ENCODE measurements around the gene TLX2. TPM values are rescaled to one million over a fixed set of nuclear protein-coding genes. Genes with fewer than 3 reads are reported as not detected.
A peak's percentile ranks its signal among the peaks of the same experiment; 100 is the strongest.

The TLX2 gene
- total and polyA plus RNA-seq, 2 of the 13 experiments (the other 11 are each of a cell fraction or from before 2014, with no cell fraction given) = 0.05 to 0.20 TPM

DNA sequence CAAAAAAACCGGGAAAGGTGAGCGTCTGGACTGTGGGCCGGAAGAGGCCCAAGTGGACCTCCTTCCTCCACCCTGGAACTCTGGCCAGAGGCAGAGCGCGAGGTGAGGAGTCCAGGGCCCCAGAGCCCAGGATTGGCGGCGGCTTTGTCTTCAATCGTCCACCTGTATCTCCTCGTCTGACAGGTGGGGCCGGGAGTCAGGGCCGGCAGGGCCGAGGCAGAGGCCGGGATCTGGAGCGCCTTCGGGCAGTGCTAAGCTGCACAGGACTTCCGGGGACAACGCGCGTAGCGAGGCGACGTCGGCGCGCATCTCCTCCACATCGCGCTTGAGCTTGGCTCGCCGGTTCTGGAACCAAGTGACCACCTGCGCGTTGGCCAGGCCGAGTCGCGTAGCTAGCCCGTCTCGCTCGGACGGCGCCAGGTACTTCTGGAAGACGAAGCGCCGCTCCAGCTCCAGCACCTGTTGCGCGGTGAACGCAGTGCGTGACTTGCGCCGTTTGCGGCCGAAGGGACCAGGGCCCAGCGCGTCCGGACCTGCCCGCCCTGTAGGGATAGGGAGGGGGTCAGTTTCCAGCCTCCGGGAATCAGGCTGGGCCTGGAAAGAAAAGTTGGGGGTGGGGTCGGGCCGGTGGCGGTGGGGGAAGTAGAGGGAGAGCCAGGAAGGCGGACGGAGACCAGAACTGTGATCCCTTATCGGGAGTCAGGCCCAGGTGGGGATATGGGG is 16.3 kb upstream of the TLX2 start (continued):
- TF ChIP-seq, protein P1, sequence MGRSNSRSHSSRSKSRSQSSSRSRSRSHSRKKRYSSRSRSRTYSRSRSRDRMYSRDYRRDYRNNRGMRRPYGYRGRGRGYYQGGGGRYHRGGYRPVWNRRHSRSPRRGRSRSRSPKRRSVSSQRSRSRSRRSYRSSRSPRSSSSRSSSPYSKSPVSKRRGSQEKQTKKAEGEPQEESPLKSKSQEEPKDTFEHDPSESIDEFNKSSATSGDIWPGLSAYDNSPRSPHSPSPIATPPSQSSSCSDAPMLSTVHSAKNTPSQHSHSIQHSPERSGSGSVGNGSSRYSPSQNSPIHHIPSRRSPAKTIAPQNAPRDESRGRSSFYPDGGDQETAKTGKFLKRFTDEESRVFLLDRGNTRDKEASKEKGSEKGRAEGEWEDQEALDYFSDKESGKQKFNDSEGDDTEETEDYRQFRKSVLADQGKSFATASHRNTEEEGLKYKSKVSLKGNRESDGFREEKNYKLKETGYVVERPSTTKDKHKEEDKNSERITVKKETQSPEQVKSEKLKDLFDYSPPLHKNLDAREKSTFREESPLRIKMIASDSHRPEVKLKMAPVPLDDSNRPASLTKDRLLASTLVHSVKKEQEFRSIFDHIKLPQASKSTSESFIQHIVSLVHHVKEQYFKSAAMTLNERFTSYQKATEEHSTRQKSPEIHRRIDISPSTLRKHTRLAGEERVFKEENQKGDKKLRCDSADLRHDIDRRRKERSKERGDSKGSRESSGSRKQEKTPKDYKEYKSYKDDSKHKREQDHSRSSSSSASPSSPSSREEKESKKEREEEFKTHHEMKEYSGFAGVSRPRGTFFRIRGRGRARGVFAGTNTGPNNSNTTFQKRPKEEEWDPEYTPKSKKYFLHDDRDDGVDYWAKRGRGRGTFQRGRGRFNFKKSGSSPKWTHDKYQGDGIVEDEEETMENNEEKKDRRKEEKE (IDR thresholded peaks at IDR 0.05) = no peak
- TF ChIP-seq HOXA7 (CRISPR knock-in tag; IDR thresholded peaks at IDR 0.05) = no peak
- no peak for TF ChIP-seq CBFB (CRISPR knock-in tag; IDR thresholded peaks at IDR 0.05)
- no peak for TF ChIP-seq ZNF292 (CRISPR knock-in tag; IDR thresholded peaks at IDR 0.05; ENCODE audit: borderline replicate concordance, low read depth)
- no peak for TF ChIP-seq NR2F2 (IDR thresholded peaks at IDR 0.05; ENCODE audit: borderline replicate concordance, low read depth)
- 0 out of 2 replicates have a peak, but pooled peaks have one; percentile 26 for TF ChIP-seq PRMT3 (CRISPR knock-in tag; IDR thresholded peaks at IDR 0.05; ENCODE audit: borderline replicate concordance, low read depth)
- TF ChIP-seq ZNF143 (CRISPR knock-in tag; IDR thresholded peaks at IDR 0.05) = no peak
- TF ChIP-seq, protein P2, sequence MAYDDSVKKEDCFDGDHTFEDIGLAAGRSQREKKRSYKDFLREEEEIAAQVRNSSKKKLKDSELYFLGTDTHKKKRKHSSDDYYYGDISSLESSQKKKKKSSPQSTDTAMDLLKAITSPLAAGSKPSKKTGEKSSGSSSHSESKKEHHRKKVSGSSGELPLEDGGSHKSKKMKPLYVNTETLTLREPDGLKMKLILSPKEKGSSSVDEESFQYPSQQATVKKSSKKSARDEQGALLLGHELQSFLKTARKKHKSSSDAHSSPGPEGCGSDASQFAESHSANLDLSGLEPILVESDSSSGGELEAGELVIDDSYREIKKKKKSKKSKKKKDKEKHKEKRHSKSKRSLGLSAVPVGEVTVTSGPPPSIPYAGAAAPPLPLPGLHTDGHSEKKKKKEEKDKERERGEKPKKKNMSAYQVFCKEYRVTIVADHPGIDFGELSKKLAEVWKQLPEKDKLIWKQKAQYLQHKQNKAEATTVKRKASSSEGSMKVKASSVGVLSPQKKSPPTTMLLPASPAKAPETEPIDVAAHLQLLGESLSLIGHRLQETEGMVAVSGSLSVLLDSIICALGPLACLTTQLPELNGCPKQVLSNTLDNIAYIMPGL (CRISPR knock-in tag; IDR thresholded peaks at IDR 0.05; ENCODE audit: borderline replicate concordance in 1 of 2, low read depth in 1 of 2) = peak in 1 of 2 experiments; percentile 19; a peak in 1 of 4 replicates
- peak; percentile 85 for TF ChIP-seq REPIN1 (CRISPR knock-in tag; IDR thresholded peaks at IDR 0.05; ENCODE audit: borderline replicate concordance, low read depth)
- TF ChIP-seq SRSF4 (IDR thresholded peaks at IDR 0.05; ENCODE audit: low read depth, low read length, poor library complexity, severe bottlenecking) = no peak
- TF ChIP-seq, protein P3, sequence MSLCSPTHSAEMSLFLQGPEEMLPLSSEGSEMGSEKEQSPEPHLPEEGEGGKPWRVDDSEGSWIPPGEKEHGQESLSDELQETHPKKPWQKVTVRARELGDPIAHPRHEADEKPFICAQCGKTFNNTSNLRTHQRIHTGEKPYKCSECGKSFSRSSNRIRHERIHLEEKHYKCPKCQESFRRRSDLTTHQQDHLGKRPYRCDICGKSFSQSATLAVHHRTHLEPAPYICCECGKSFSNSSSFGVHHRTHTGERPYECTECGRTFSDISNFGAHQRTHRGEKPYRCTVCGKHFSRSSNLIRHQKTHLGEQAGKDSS (CRISPR knock-in tag; IDR thresholded peaks at IDR 0.05; ENCODE audit: borderline replicate concordance, low read depth) = peak; percentile 24; the same call in 1 of the 2 replicates
- no peak for TF ChIP-seq GLI4 (CRISPR knock-in tag; IDR thresholded peaks at IDR 0.05; ENCODE audit: borderline replicate concordance)
- TF ChIP-seq ZNF501 (CRISPR knock-in tag; IDR thresholded peaks at IDR 0.05) = peak; percentile 10; the same call in 1 of the 2 replicates

Measured in HepG2 (cell line).